Nephron (organoid): ENCODE results near the gene RHPN2.
"Not testable (repeated sequence)": the region's sequence is repeated elsewhere in the genome, so short reads cannot be mapped to it uniquely, and the experiment has no call there.

ENCODE experiments used
- H3K27ac Mint-ChIP-seq, 3 experiments: 2 replicates each; pipeline ENCODE4 v1.8.0; 2020; ENCODE audit warnings: mixed read lengths in 3 of 3, mild to moderate bottlenecking in 2 of 3, moderate library complexity in 1 of 3
- H3K27me3 Mint-ChIP-seq: 2 replicates; pipeline ENCODE4 v1.8.0; 2021; ENCODE audit warnings: low read depth, mild to moderate bottlenecking, moderate library complexity, mixed read lengths
- H3K36me3 Mint-ChIP-seq: 2 replicates; pipeline ENCODE4 v1.8.0; 2020; ENCODE audit warnings: low read depth, mixed read lengths
- H3K4me1 Mint-ChIP-seq: 2 replicates; pipeline ENCODE4 v1.8.0; 2020; ENCODE audit warnings: mixed read lengths
- H3K4me3 Mint-ChIP-seq, 3 experiments: 2 replicates each; pipeline ENCODE4 v1.8.0; 2020; ENCODE audit warnings: mild to moderate bottlenecking in 3 of 3, mixed read lengths in 3 of 3, moderate library complexity in 2 of 3
- H3K9me3 Mint-ChIP-seq: 2 replicates; pipeline ENCODE4 v1.8.0; 2020; ENCODE audit warnings: mixed read lengths
- TF ChIP-seq, protein P1 (sequence below), 3 experiments: fragments of 200-600 bp; sonication (generic); IDR thresholded peaks; one replicate each; pipeline ENCODE4 v1.5.0; 2021; ENCODE audit warnings: antibody characterized with exemption in 3 of 3; ENCODE audit not compliant: unreplicated experiment in 3 of 3

Gene RHPN2

GRCh38 chr19:33052352-33052972, 12.2 kb downstream of the RHPN2 start:
- no peaks in the 10 kb centered on the region for H3K36me3 Mint-ChIP-seq
- no peak overlapping the region for H3K4me3 Mint-ChIP-seq
- H3K9me3 Mint-ChIP-seq = no peaks in the 10 kb centered on the region
- H3K27me3 Mint-ChIP-seq = peaks cover 3% of the 10 kb centered on the region
- TF ChIP-seq, protein P1, sequence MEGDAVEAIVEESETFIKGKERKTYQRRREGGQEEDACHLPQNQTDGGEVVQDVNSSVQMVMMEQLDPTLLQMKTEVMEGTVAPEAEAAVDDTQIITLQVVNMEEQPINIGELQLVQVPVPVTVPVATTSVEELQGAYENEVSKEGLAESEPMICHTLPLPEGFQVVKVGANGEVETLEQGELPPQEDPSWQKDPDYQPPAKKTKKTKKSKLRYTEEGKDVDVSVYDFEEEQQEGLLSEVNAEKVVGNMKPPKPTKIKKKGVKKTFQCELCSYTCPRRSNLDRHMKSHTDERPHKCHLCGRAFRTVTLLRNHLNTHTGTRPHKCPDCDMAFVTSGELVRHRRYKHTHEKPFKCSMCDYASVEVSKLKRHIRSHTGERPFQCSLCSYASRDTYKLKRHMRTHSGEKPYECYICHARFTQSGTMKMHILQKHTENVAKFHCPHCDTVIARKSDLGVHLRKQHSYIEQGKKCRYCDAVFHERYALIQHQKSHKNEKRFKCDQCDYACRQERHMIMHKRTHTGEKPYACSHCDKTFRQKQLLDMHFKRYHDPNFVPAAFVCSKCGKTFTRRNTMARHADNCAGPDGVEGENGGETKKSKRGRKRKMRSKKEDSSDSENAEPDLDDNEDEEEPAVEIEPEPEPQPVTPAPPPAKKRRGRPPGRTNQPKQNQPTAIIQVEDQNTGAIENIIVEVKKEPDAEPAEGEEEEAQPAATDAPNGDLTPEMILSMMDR (IDR thresholded peaks at IDR 0.05; ENCODE audit: unreplicated experiment in 3 of 3) = no peak
- H3K27ac Mint-ChIP-seq = peak overlapping the region; percentile 29 to 78 (median 69)
- H3K4me1 Mint-ChIP-seq = peaks cover 6% of the 10 kb centered on the region

DNA sequence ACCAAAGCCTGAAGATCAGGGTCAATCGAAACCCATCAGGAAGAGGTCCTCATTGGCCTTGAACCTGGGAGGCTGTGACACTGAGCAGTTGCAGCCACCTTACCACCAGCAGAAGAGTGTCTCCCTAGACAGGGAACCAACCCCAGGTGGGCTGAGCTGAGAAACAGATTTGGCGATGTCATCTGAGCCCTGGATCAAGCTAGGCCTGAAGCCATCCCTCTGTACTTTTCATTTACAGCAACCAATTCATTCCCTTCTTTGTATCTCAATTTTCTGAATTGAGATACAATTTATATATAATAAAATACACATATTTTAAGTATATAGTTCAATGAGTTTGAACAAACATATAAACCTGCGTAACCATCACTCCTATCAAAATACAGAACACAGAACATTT, 14.6 kb downstream of the RHPN2 start:
- Mint-ChIP-seq H3K4me3 (no peak overlapping the region), H3K4me1 (peaks cover 6% of the 10 kb centered on the region), H3K27ac (no peak overlapping the region), H3K27me3 (peaks cover 3% of the 10 kb centered on the region), H3K36me3 (peaks cover 4% of the 10 kb centered on the region), H3K9me3 (no peaks in the 10 kb centered on the region)
- TF ChIP-seq, protein P1 (IDR thresholded peaks at IDR 0.05; ENCODE audit: unreplicated experiment in 3 of 3) = no peak

GRCh38 chr19:33048806-33049676, 15.6 kb downstream of the RHPN2 start:
- TF ChIP-seq, protein P1 (IDR thresholded peaks at IDR 0.05; ENCODE audit: unreplicated experiment in 3 of 3) = no peak
- H3K27me3 Mint-ChIP-seq = peaks cover 3% of the 10 kb centered on the region

DNA sequence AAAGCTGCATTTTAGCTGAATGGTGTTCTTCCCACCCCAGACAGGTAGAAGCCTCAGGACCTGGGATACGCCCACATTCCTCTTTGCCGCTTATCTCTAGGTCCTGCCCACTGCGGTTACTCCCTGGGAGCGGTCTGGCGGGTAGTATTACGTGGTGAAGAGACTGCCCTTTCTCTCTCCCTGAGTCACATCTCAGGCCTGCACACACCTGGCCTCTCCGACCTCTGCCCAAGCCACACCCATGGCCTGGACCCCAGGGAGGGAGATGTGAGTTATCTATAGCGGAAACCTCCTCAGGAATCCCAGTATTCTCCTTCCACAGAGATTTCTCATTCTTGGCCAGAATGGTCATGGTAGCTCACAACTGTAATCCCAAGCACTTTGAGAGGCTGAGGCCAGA, 17.3 kb downstream of the RHPN2 start:
- Mint-ChIP-seq H3K27me3 (peaks cover 3% of the 10 kb centered on the region), H3K4me3 (no peak overlapping the region), H3K27ac (no peak overlapping the region), H3K4me1 (peaks cover 3% of the 10 kb centered on the region), H3K9me3 (no peaks in the 10 kb centered on the region), H3K36me3 (peaks cover 8% of the 10 kb centered on the region)
- TF ChIP-seq, protein P1 (IDR thresholded peaks at IDR 0.05; ENCODE audit: unreplicated experiment in 3 of 3) = no peak

More at GRCh38 chr19:33048806-33049676, 15.6 kb downstream of the RHPN2 start:
- peak overlapping the region in 2 of 3 experiments; percentile 60 to 72 for H3K27ac Mint-ChIP-seq
- no peaks in the 10 kb centered on the region for H3K9me3 Mint-ChIP-seq
- H3K36me3 Mint-ChIP-seq = peaks cover 4% of the 10 kb centered on the region
- H3K4me3 Mint-ChIP-seq = no peak overlapping the region
- peaks cover 6% of the 10 kb centered on the region for H3K4me1 Mint-ChIP-seq

GRCh38 chr19:33041828-33042160, 22.9 kb downstream of the RHPN2 start:
- not testable (repeated sequence) for H3K27me3 Mint-ChIP-seq, H3K4me3 Mint-ChIP-seq, H3K9me3 Mint-ChIP-seq, H3K4me1 Mint-ChIP-seq
- H3K36me3 Mint-ChIP-seq = peaks cover 14% of the 10 kb centered on the region
- peak overlapping the region; percentile 93 to 97 (median 96) for H3K27ac Mint-ChIP-seq

DNA sequence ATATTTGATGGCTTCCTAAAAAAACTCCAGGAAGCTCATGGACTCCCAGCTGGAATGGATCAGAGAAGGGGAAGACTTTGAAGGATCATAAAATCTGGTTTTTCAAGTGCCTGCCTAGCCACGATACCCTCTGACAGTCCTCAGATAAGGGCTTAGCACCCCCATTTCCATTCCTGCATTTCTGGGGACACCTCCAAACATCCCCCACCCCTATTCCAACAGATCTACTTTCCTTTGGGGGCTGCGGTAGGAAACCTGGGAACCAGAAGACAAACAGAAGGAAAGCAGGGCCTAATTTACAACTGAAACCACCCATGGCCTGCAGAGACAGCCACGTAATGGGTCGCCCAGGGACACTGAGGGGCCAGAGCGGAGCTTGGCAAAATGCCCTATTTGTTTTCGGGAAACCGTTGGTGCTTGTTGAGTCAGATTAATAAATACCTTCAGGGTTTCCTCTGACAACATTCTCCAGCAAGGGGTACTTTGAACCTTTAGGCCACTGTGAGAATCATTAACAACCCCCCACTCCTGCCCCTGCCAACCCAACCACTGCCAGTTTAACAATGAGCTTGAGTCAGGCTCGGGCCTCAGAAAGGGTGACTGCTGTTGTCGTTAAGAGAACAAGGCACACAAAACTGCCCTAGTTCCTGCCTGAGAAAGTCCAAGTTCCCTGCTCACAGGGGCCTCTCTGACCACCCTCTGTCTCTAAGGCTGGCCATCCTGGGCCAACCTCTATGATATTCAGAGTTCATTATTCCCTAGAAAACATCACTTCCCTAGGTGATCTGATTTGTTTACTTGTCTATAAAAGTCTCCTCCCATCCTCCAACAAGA, 23.5 kb downstream of the RHPN2 start:
- peak overlapping the region; percentile 93 to 97 (median 96) for H3K27ac Mint-ChIP-seq
- TF ChIP-seq, protein P1 (IDR thresholded peaks at IDR 0.05; ENCODE audit: unreplicated experiment in 3 of 3) = no peak
- H3K4me3 Mint-ChIP-seq = peak overlapping the region in 1 of 3 experiments; percentile 42
- no peaks in the 10 kb centered on the region for H3K27me3 Mint-ChIP-seq
- H3K4me1 Mint-ChIP-seq = peaks cover 9% of the 10 kb centered on the region
- no peaks in the 10 kb centered on the region for H3K9me3 Mint-ChIP-seq
- peaks cover 14% of the 10 kb centered on the region for H3K36me3 Mint-ChIP-seq
